HG03520 (cell line): Measurements from ENCODE around the gene ASMTL.
"Not testable (repeated sequence)": the region's sequence is repeated elsewhere in the genome, so short reads cannot be mapped to it uniquely, and the experiment has no call there.

Experiments used
- ATAC-seq: cut with Tn5 transposase; IDR thresholded peaks from one replicate; pipeline ENCODE4 v1.9.1; 2021; ENCODE audit warnings: mild to moderate bottlenecking, moderate library complexity; ENCODE audit not compliant: unreplicated experiment

ASMTL gene, protein sequence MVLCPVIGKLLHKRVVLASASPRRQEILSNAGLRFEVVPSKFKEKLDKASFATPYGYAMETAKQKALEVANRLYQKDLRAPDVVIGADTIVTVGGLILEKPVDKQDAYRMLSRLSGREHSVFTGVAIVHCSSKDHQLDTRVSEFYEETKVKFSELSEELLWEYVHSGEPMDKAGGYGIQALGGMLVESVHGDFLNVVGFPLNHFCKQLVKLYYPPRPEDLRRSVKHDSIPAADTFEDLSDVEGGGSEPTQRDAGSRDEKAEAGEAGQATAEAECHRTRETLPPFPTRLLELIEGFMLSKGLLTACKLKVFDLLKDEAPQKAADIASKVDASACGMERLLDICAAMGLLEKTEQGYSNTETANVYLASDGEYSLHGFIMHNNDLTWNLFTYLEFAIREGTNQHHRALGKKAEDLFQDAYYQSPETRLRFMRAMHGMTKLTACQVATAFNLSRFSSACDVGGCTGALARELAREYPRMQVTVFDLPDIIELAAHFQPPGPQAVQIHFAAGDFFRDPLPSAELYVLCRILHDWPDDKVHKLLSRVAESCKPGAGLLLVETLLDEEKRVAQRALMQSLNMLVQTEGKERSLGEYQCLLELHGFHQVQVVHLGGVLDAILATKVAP

DNA sequence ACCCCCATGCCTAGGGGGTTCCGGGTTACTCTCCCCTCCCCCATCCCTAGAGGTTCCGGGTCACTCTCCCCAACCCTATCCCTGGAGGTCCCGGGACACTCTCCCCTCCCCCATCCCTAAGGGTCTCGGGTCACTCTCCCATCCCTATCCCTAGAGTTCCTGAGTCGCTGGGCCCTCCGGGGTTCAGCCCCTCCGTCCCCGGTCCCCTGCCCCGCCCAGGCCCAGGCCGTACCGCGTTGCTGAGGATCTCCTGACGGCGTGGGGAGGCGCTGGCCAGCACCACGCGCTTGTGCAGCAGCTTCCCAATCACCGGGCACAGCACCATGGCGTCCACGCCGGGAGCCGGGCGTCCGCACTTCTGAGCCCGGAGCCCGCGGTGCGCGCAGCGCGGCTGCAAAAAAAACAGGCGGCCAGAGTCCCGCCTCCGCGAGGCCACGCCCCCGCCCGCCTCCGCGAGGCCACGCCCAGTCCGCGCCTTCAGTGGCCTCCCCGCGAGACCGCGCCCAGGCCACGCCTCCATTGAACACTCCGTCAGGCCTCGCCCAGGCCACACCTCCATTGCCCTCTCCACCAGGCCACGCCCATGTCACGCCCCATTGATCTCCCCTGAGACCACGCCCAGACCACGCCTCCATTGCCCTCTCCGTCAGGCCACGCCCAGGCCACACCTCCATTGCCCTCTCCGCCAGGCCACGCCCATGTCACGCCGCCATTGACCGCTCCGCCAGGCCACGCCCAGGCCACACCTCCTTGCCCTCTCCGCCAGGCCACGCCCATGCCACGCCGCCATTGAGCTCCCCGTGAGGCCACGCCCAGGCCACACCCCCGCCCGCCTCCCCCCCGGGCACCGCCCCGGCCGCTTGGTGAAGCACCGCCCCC lies at the start of gene ASMTL:
Gene ASMTL (minus strand): TSS at position 394 of the 879 bp plus-strand sequence. CDS start 69 bp downstream, at position 325.
- ATAC-seq, result peak; percentile 60

GRCh38 chrX:1502241-1502640 lies 49.5 kb upstream of the ASMTL start:
- ATAC-seq, result peak; percentile 33

DNA sequence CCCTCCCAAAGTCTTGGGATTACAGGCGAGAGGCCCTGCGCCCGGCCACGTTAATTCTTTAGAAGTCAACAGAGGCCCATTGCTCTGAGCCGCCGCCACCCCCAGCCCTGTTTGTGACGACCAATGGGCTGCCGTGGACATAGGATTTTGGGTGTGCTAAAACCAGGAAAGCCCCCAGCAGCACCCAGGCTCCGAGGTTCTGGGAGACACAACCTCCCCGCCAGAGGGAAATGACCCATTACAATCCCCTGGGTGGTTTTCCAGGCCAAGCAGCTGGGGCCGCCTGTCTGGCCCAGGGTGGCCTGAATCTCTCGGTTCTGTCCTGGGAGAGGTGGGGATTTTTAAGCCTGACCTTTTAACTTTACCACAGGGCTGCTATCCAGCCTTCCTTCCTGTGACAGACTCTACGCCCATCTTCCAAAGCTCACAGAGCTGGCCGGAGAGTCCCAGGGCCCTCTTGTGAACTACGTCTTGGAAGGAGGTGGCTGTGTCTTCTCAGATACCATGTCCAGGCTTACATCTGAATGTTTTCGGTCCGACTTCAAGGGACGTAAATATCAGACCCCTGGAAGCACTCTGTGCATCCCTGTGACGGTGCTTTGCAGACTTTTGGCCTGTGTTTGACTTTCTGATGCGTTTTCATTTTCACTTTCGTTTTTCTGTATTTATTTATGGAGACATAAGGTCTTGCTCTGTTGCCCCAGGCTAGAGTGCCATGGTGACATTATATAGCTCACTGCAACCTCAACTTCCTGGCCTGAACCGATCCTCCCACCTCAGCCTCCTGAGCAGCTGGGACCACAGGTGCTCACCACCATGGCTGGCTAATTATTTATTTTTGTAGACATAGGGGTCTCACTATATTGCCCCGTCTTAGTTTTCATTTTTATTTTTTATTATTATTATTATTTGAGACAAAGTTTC lies 48.3 kb upstream of the ASMTL start:
- peak; percentile 67 for ATAC-seq

GRCh38 chrX:1496076-1496475 lies 43.4 kb upstream of the ASMTL start:
- ATAC-seq, result no peak

DNA sequence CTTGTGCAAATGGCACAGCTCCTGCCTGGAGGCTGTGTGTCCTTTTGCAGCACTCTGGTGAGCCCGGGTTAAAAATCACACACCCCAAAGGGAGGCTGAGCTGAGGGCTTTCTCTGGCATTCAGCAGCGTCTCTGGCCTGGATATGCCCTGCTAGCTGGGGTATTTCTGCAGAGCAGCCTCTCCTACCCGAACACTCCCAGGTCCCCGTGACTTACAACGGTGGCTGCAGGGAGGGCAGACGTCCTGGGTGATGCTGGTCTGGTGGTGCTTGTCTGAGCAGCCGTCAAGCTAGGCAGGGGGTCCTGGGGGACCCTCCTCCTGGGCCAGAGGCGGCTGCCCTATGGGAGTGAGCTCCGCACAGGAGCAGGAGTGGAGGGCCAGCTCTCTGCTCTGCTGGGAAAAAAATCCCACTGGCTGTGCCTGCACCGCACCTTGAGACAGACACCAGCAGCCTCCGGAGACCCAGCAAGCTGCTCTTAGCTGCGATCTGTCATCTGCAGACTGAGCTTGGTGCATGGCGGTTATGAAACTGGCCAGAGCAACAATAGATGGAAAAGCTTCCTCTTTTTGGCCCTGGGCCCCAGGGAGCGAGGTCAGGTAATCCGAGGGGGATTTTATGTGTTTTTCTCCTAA lies 41.3 kb upstream of the ASMTL start:
- peak; percentile 55 for ATAC-seq

DNA sequence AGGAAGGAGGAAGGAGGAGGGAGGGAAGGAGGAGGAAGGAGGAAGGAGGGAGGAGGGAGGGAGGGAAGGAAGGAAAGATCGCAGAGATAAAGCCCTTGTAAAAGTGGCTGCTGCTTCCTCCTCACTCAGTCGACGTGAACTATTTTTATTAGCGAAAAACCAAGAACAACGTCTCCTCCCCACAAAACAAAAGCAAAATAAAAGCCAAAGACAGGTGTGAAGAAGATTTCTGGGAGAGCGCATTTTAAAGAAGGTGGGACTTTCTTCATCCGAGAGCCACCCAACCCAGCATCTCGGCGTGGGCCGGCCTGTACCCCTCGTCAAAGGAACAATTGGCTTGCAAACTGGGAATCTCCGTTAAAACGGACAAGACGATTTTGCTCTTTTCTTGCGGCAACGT lies 40.7 kb upstream of the ASMTL start:
- peak; percentile 0 for ATAC-seq

- ATAC-seq, result no peak
These were observed 39.8 kb upstream of the ASMTL start for GRCh38 chrX:1492421-1493012.

- ATAC-seq, result peak; percentile 86
These were observed 39.2 kb upstream of the ASMTL start for GRCh38 chrX:1491851-1492349.

DNA sequence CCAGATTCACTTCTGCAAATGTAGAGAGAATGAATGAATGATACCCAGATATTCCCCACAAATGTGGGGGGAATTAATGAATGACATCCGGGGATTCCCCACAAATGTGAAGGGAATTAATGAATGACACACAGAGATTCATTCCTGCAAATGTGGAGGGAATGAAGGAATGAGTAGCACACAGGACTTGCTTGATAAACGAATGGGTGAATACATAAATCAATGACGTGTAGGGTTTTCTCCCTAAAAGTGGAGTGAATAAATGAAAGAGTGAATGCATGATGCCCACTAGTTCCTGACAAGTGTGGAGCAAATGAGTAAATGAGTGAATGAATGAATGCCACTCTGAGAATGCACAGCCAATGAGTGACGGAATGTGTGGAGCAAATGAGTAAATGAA lies 38.5 kb upstream of the ASMTL start:
- ATAC-seq, result not testable (repeated sequence)

DNA sequence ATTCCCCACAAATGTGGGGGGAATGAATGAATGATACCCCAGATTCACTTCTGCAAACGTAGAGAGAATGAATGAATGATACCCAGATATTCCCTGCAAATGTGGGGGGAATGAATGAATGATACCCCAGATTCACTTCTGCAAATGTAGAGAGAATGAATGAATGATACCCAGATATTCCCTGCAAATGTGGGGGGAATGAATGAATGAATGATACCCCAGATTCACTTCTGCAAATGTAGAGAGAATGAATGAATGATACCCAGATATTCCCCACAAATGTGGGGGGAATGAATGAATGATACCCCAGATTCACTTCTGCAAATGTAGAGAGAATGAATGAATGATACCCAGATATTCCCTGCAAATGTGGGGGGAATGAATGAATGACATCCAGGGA lies 38.0 kb upstream of the ASMTL start:
- ATAC-seq, result not testable (repeated sequence)

DNA sequence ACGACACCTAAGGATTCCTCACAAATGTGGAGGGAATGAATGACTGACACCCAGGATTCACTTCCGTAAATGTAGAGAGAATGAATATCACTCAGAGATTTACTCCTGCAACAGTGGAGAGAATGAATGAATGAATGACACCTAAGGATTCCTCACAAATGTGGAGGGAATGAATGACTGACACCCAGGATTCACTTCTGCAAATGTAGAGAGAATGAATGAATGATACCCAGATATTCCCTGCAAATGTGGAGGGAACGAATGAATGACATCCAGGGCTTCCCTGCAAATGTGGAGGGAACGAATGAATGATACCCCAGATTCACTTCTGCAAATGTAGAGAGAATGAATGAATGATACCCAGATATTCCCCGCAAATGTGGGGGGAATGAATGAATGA lies 36.6 kb upstream of the ASMTL start:
- not testable (repeated sequence) for ATAC-seq

DNA sequence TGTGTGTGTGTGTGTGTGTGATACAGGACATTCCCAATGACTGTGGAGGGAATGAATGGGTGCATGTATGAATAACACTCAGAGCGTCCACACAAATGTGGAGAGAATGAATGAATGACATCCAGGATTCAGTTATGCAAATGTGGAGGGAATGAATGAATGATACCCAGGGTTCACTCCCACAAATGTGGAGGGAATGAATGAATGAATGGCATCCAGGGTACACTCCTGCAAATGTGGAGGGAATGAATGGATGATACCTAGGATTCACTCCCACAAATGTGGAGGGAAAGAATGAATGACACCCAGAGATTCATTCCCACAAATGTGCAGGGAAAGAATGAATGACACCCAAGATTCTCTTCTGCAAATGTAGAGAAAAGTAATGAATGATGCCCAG lies 36.0 kb upstream of the ASMTL start:
- ATAC-seq, result no peak

DNA sequence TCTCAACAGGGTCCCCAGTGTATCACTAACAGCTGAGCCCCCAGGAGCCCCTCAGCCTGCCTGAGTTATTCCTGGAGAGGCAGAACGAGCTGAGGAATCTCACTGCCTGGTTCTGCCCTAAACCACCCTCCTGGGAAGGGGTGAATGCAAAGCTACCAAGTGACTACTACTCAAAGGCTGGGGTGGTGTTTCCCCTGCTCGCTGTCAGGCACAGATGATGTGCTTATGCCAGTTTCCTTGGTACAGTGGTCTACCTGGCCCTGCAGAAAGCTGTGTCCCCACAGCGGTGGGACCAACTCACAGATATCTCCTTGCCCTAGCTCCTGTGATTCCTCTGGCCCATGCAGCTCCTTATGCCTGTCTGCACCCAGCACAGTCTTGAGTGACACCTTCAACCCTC lies 35.4 kb upstream of the ASMTL start:
- ATAC-seq, result no peak

DNA sequence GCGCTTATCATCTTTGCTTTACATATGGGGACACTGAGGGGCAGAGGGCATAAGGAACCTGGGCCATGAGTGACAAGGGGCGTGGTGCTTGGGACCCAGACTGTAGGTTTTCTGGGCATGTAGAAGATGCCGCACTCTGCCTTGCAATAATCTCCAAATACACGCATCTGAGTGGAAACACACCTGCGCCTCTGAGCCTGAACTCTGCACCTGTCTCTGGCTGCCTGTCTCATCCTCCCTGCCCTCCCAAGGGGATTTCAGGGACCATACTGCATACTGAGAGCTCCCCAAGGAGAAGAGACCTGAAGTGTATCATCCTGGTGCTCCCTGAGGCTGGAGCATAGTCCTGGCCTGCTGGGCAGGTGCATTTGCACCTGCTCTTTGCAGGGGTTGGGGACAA lies 34.7 kb upstream of the ASMTL start:
- no peak for ATAC-seq

GRCh38 chrX:1486749-1487361 lies 34.1 kb upstream of the ASMTL start:
- no peak for ATAC-seq

GRCh38 chrX:1486177-1486576 lies 33.5 kb upstream of the ASMTL start:
- ATAC-seq, result no peak

DNA sequence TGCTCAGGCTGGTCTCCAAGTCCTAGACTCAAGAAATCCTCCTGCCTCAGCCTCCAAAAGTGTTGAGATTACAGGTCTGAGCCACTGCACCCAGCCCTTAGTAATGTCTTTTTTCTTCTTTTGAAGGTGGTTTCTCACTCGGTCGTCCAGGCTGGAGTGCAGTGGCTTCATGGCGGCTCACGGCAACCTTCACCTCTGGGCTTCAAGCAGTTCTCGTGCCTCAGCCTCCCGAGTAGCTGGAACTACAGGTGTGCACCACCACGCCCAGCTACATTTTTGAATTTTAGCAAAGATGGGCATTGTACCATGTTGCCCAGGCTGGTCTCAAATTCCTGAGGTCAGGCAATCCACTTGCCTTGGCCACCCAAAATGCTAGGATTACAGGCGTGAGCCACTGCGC lies 32.3 kb upstream of the ASMTL start:
- ATAC-seq, result no peak

GRCh38 chrX:1484638-1485019 lies 31.9 kb upstream of the ASMTL start:
- no peak for ATAC-seq
